Neuronal stem cell (in vitro differentiated cells): ENCODE data around the gene ZNF445.

Experiments used
- DNase-seq: peaks from one replicate; pipeline ENCODE4 v3.0.0-alpha.2; 2013; ENCODE audit warnings: low spot score
- H2AFZ ChIP-seq: one replicate; pipeline ENCODE4 v1.6.1; 2013; ENCODE audit warnings: mild to moderate bottlenecking, low read length, inconsistent platforms
- H2AK5ac ChIP-seq: 2 replicates; pipeline ENCODE4 v1.6.1; 2013; ENCODE audit warnings: low read depth, mild to moderate bottlenecking, inconsistent platforms, low read length, moderate library complexity, mixed read lengths
- H2BK120ac ChIP-seq: 2 replicates; pipeline ENCODE4 v1.6.1; 2013; ENCODE audit warnings: low read depth, mild to moderate bottlenecking, inconsistent platforms, low read length, moderate library complexity, mixed read lengths
- H2BK12ac ChIP-seq: one replicate; pipeline ENCODE4 v1.6.1; 2013; ENCODE audit warnings: low read length, inconsistent platforms
- H2BK15ac ChIP-seq: 2 replicates; pipeline ENCODE4 v1.6.1; 2013; ENCODE audit warnings: mild to moderate bottlenecking, low read length, inconsistent platforms, mixed read lengths
- H2BK5ac ChIP-seq: one replicate; pipeline ENCODE4 v1.6.1; 2013; ENCODE audit warnings: inconsistent platforms, mild to moderate bottlenecking, low read length, moderate library complexity
- H3K14ac ChIP-seq: one replicate; pipeline ENCODE4 v1.6.1; 2013; ENCODE audit warnings: low read length, inconsistent platforms
- H3K18ac ChIP-seq: 2 replicates; pipeline ENCODE4 v1.6.1; 2013; ENCODE audit warnings: low read length, inconsistent platforms
- H3K23ac ChIP-seq: 2 replicates; pipeline ENCODE4 v1.6.1; 2013; ENCODE audit warnings: low read depth, mild to moderate bottlenecking, mixed read lengths, low read length, inconsistent platforms; ENCODE audit not compliant: poor library complexity
- H3K27ac ChIP-seq: replicated peaks from 3 replicates; pipeline ENCODE4 v1.5.1; 2013; ENCODE audit warnings: low read length, inconsistent platforms
- H3K27me3 ChIP-seq, 3 experiments: 2 replicates each; pipeline ENCODE4 v1.6.1; 2013; ENCODE audit warnings: low read length in 3 of 3, mild to moderate bottlenecking in 2 of 3, inconsistent platforms in 1 of 3, low read depth in 1 of 3, mixed read lengths in 1 of 3, moderate library complexity in 1 of 3; ENCODE audit not compliant: control insufficient read depth in 3 of 3, insufficient read depth in 3 of 3
- H3K36me3 ChIP-seq, 2 donors: replicated peaks in 1 of 2; 2 replicates each; pipeline ENCODE4 v1.6.1; 2013; ENCODE audit warnings: low read length in 2 of 2; ENCODE audit not compliant: control insufficient read depth in 2 of 2, insufficient read depth in 2 of 2
- H3K4ac ChIP-seq: 2 replicates; pipeline ENCODE4 v1.6.1; 2013; ENCODE audit warnings: inconsistent platforms, mild to moderate bottlenecking, low read length, moderate library complexity
- H3K4me1 ChIP-seq, 2 donors: 1 replicate in 1 of 2; 2 replicates in 1 of 2; pipeline ENCODE4 v1.6.1; 2013; ENCODE audit warnings: low read length in 2 of 2, low read depth in 1 of 2; ENCODE audit not compliant: control insufficient read depth in 2 of 2, insufficient read depth in 1 of 2
- H3K4me2 ChIP-seq: one replicate; pipeline ENCODE4 v1.6.1; 2013; ENCODE audit warnings: mild to moderate bottlenecking, low read length, inconsistent platforms; ENCODE audit not compliant: insufficient read depth, poor library complexity, severe bottlenecking
- H3K4me3 ChIP-seq, 2 donors: 2 replicates each; pipeline ENCODE4 v1.5.1; 2013; ENCODE audit warnings: low read length in 2 of 2, mild to moderate bottlenecking in 2 of 2, inconsistent platforms in 1 of 2, moderate library complexity in 1 of 2
- H3K79me1 ChIP-seq: one replicate; pipeline ENCODE4 v1.6.1; 2013; ENCODE audit warnings: low read depth, mild to moderate bottlenecking, inconsistent platforms, low read length, moderate library complexity
- H3K9ac ChIP-seq: one replicate; pipeline ENCODE4 v1.6.1; 2013; ENCODE audit warnings: mild to moderate bottlenecking, low read depth, low read length, inconsistent platforms; ENCODE audit not compliant: poor library complexity
- H3K9me3 ChIP-seq, 2 donors: replicated peaks in 1 of 2; 2 replicates each; pipeline versions ENCODE3 to v1.6.1; 2013; ENCODE audit warnings: low read length in 2 of 2, mild to moderate bottlenecking in 2 of 2, inconsistent platforms in 1 of 2, low read depth in 1 of 2, mixed read lengths in 1 of 2, moderate library complexity in 1 of 2; ENCODE audit not compliant: control insufficient read depth in 2 of 2, insufficient read depth in 1 of 2
- H4K8ac ChIP-seq: one replicate; pipeline ENCODE4 v1.6.1; 2013; ENCODE audit warnings: low read depth, mild to moderate bottlenecking, inconsistent platforms, low read length, moderate library complexity
- H4K91ac ChIP-seq: one replicate; pipeline ENCODE4 v1.6.1; 2013; ENCODE audit warnings: low read length, low read depth, mild to moderate bottlenecking, inconsistent platforms; ENCODE audit not compliant: poor library complexity
- WGBS, 2 donors: extraction: QIAGEN DNeasy Blood & Tissue Kit; methylation state at CpG; one replicate each; pipeline ENCODE4 v1.1.7; 2013; ENCODE audit warnings: missing lambda C conversion rate in 2 of 2, mixed read lengths in 1 of 2; ENCODE audit not compliant: insufficient read length in 2 of 2, insufficient replicate concordance in 1 of 2; ENCODE audit errors: extremely low coverage in 2 of 2; 5-methylcytosine and 5-hydroxymethylcytosine counted together

ZNF445 gene

DNA sequence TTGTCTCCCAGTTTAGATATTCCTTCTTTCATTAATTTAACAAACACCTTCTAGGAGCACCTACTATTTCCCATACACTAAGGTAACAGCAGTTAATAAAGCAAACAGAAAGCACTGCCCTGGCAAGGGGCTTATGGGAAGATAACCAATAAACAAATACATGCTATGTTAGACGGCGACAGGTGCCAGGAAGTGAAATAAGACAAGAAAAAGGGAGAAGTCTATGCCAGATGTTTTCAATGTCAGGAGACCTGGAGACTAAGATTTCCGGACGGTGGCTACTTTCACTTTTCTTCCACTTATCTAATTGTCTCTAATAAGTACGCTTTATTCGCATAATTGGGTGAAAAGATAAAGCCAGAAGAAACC lies 32.5 kb upstream of the ZNF445 start:
- no peak overlapping the region for H2AK5ac ChIP-seq
- no peak overlapping the region for H3K27ac ChIP-seq
- peaks cover 2% of the 10 kb centered on the region for H3K79me1 ChIP-seq
- H3K14ac ChIP-seq = no peak overlapping the region
- peak; percentile 2 for DNase-seq
- H3K27me3 ChIP-seq = no peaks in the 10 kb centered on the region
- no CpG with 5 or more reads among the region's 6 CpGs for WGBS, 2 donors
- H4K8ac ChIP-seq = no peak overlapping the region
- no peak overlapping the region for H3K4ac ChIP-seq
- H3K9ac ChIP-seq = no peak overlapping the region
- H2BK15ac ChIP-seq = no peak overlapping the region
- no peak overlapping the region for H4K91ac ChIP-seq
- peaks cover 0 to 6% of the 10 kb centered on the region in 2 donors for H3K4me1 ChIP-seq
- no peak overlapping the region for H2BK5ac ChIP-seq
- H2BK12ac ChIP-seq = no peak overlapping the region
- H3K4me3 ChIP-seq = peak overlapping the region; percentile 78 to 94
- H3K4me2 ChIP-seq = peak overlapping the region; percentile 58
- H3K23ac ChIP-seq = no peak overlapping the region
- no peak overlapping the region for H2BK120ac ChIP-seq
- peaks cover 2 to 23% of the 10 kb centered on the region in 2 donors for H3K36me3 ChIP-seq
- no peak overlapping the region for H3K18ac ChIP-seq
- H3K9me3 ChIP-seq = peaks cover 2 to 25% of the 10 kb centered on the region in 2 donors
- peak overlapping the region; percentile 99 for H2AFZ ChIP-seq

DNA sequence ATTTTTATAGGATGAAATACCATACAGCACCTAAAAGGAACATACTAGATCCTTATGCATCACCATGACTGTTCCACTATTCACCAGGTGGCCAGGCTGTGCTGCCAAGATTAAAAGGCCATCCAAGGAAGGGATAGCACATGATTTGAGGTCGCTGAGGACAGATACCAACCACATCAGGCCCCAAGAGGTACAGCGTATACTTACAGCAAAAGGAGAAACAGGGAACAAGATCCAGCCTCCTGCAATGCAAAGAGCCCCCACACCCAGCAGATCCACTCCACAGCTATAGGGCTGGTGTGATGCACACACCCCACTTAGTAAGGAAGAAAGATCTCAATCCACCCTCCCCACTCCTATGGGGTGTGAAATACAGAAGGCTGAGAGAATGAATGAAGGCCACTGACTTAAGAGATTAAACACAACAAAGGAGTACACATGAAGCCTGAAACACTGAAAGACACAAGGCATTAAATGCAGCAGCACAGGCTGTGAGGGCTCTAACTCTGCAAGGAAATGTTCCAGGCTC lies 32.0 kb upstream of the ZNF445 start:
- Histone ChIP-seq H3K79me1 (peaks cover 2% of the 10 kb centered on the region), H2AK5ac (no peak overlapping the region), H3K9me3 (peaks cover 2 to 26% of the 10 kb centered on the region in 2 donors), H3K23ac (no peak overlapping the region), H3K36me3 (peaks cover 2 to 23% of the 10 kb centered on the region in 2 donors), H3K14ac (no peak overlapping the region), H2AFZ (no peak overlapping the region), H3K9ac (no peak overlapping the region), H2BK15ac (no peak overlapping the region), H3K18ac (no peak overlapping the region), H3K27me3 (no peaks in the 10 kb centered on the region), H3K4me2 (peak overlapping the region; percentile 58), H4K91ac (no peak overlapping the region), H2BK12ac (no peak overlapping the region), H3K27ac (no peak overlapping the region), H3K4me3 (peak overlapping the region; percentile 70 to 78), H4K8ac (no peak overlapping the region), H3K4ac (no peak overlapping the region), H3K4me1 (peaks cover 0 to 6% of the 10 kb centered on the region in 2 donors), H2BK5ac (no peak overlapping the region), H2BK120ac (no peak overlapping the region)
- peak; percentile 17 for DNase-seq
- no CpG with 5 or more reads among the region's 2 CpGs for WGBS, 2 donors

- peaks cover 0 to 6% of the 10 kb centered on the region in 2 donors for H3K4me1 ChIP-seq
- DNase-seq = no peak
- no peak overlapping the region for H3K23ac ChIP-seq
- WGBS, 2 donors = no CpG with 5 or more reads among the region's 5 CpGs
- no peak overlapping the region for H3K14ac ChIP-seq
- no peak overlapping the region for H3K4ac ChIP-seq
- no peak overlapping the region for H2AFZ ChIP-seq
- peaks cover 5 to 30% of the 10 kb centered on the region in 2 donors for H3K36me3 ChIP-seq
- H2BK120ac ChIP-seq = no peak overlapping the region
- H3K4me2 ChIP-seq = no peak overlapping the region
- no peak overlapping the region for H4K8ac ChIP-seq
- no peak overlapping the region for H3K27ac ChIP-seq
- H3K9ac ChIP-seq = no peak overlapping the region
- no peak overlapping the region for H4K91ac ChIP-seq
- H3K27me3 ChIP-seq = no peaks in the 10 kb centered on the region
- no peak overlapping the region for H2AK5ac ChIP-seq
- no peak overlapping the region for H2BK5ac ChIP-seq
- no peak overlapping the region for H3K4me3 ChIP-seq
- no peak overlapping the region for H2BK12ac ChIP-seq
- no peak overlapping the region for H3K18ac ChIP-seq
- peaks cover 7 to 44% of the 10 kb centered on the region in 2 donors for H3K9me3 ChIP-seq
- H2BK15ac ChIP-seq = no peak overlapping the region
- peaks cover 2% of the 10 kb centered on the region for H3K79me1 ChIP-seq
Measured at GRCh38 chr3:44506961-44507360, 29.5 kb upstream of the ZNF445 start.

GRCh38 chr3:44506556-44506955 lies 29.1 kb upstream of the ZNF445 start:
- Histone ChIP-seq H3K18ac (no peak overlapping the region), H3K23ac (no peak overlapping the region), H3K27me3 (no peaks in the 10 kb centered on the region), H3K14ac (no peak overlapping the region), H3K9ac (no peak overlapping the region), H3K36me3 (peaks cover 9 to 35% of the 10 kb centered on the region in 2 donors), H3K27ac (no peak overlapping the region), H4K91ac (no peak overlapping the region), H2BK15ac (no peak overlapping the region), H2BK5ac (no peak overlapping the region), H2BK12ac (no peak overlapping the region), H3K9me3 (peaks cover 12 to 48% of the 10 kb centered on the region in 2 donors), H3K4me2 (no peak overlapping the region), H3K4me3 (no peak overlapping the region), H4K8ac (no peak overlapping the region), H3K4me1 (peaks cover 0 to 6% of the 10 kb centered on the region in 2 donors), H3K79me1 (peaks cover 3% of the 10 kb centered on the region), H3K4ac (no peak overlapping the region), H2AFZ (no peak overlapping the region), H2AK5ac (no peak overlapping the region), H2BK120ac (no peak overlapping the region)
- DNase-seq = no peak
- WGBS, 2 donors = no CpG with 5 or more reads among the region's 3 CpGs
